ENCODE results near the gene ARHGAP26.
"Not testable (repeated sequence)": the region's sequence is repeated elsewhere in the genome, so short reads cannot be mapped to it uniquely, and the experiment has no call there.

Gene ARHGAP26

GRCh38 chr5:143196601-143197259 lies 426.6 kb downstream of the ARHGAP26 start:
- no peak for DNase-seq (ENCODE audit: low read depth in 2 of 3, low spot score in 2 of 3)

GRCh38 chr5:143197260-143197656 lies 427.1 kb downstream of the ARHGAP26 start:
- no peak for DNase-seq (ENCODE audit: low read depth in 2 of 3, low spot score in 2 of 3)

DNA sequence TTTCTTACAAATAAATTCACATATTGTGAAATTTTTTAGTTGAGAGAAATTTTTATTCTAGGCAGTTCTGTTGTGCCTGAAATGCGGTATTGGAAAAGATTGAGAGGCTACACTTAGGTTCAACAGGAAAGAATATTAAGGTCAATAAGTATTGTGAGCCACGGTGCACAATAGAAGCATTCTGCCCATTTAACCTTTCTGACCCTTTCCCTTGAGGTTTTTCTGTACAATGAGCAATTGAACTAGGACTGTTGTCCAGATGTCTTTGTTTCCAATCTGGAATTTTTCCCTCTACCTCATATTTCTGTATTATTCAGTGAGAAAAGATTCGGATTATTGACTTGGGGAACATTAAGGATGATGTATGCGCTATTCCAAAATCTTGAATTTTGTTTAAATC lies 428.2 kb downstream of the ARHGAP26 start:
- DNase-seq (ENCODE audit: low read depth in 2 of 3, low spot score in 2 of 3) = no peak

DNA sequence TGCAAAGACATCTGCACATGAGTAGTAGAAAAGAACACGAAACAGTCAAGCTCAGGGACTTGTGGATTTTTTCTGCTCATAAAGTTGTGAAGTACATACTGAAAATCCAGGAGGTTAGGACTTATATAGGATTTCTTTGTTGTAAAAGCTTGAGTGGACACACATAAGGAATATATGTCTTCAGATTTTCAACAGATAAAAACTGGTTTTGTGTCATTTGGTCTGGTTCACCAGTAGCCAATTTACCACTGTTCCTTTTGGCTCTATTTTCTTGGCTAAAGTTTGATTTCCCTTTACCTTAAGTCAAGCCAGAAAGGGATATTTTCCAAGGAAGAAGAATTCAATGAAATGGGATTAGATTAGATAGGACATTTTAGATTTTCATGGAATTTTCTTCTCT lies 429.0 kb downstream of the ARHGAP26 start:
- DNase-seq (ENCODE audit: low read depth in 2 of 3, low spot score in 2 of 3) = no peak

DNA sequence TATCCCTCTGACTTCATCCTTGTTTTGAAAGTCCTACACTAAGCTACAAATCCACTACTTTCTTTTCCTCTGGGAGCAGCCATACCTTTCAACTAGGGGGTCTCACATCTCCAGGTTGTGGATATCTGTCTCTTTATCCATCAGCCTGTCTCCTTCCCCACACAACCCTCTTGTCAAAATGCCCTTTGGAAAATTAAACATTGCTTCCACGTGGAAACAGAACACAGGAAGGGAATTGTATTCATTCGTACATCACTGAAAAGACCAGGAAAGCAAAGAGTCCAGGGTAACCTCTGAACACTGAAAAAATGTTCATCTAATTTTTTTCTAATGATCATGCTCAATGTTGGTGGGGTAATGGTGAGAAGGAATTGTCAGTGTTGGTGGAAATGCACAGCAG lies 429.7 kb downstream of the ARHGAP26 start:
- DNase-seq (ENCODE audit: low read depth in 2 of 3, low spot score in 2 of 3) = no peak

DNA sequence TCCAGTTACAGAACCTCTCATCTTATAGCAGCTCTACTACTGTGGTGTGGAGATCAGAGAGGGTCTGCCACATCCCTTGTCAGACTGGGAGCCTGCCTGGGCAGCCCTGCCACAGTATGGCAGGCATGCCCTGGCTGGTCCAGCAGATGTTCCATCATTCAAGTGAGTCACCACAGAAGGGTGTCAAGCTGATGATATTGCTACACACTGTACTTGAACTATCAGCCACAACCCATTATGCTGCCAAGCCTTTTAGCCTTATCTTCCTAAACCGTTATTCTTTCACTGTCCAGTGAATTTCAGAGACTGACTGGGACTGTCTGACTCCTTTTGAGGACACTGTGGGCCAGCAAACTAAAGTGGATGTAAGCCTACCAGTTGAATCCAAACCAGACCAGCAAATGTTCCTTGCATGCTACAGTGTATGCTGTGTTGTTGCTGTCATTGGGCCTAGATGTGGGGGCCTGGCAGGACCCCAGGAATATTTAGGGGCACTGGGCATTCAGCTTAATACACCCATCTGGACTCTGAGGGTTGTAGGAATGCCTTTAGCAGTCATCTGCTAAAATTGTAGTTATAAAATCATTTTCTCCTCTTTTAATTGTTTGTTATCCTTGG lies 430.7 kb downstream of the ARHGAP26 start:
- DNase-seq (ENCODE audit: low read depth in 2 of 3, low spot score in 2 of 3) = no peak

GRCh38 chr5:143201589-143201988 lies 431.4 kb downstream of the ARHGAP26 start:
- no peak for DNase-seq (ENCODE audit: low read depth in 2 of 3, low spot score in 2 of 3)

DNA sequence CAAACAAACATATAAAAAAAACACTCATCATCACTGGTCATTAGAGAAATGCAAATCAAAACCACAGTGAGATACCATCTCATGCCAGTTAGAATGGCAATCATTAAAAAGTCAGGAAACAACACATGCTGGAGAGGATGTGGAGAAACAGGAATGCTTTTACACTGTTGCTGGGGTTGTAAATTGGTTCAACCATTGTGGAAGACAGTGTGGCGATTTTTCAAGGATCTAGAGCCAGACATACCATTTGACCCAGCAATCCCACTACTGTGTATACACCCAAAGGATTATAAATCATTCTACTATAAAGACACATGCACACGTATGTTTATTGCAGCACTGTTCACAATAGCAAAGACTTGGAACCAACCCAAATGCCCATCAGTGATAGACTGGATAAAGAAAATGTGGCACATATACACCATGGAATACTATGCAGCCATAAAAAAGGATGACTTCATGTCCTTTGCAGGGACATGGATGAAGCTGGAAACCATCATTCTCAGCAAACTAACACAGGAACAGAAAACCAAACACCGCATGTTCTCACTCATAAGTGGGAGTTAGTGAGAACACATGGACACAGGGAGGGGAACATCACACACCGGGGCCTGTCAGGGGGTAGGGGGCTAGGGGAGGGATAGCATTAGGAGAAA lies 433.3 kb downstream of the ARHGAP26 start:
- DNase-seq (ENCODE audit: low read depth in 2 of 3, low spot score in 2 of 3) = not testable (repeated sequence)

- DNase-seq (ENCODE audit: low read depth in 2 of 3, low spot score in 2 of 3) = no peak
Observed at GRCh38 chr5:143204474-143205246, 434.5 kb downstream of the ARHGAP26 start.

DNA sequence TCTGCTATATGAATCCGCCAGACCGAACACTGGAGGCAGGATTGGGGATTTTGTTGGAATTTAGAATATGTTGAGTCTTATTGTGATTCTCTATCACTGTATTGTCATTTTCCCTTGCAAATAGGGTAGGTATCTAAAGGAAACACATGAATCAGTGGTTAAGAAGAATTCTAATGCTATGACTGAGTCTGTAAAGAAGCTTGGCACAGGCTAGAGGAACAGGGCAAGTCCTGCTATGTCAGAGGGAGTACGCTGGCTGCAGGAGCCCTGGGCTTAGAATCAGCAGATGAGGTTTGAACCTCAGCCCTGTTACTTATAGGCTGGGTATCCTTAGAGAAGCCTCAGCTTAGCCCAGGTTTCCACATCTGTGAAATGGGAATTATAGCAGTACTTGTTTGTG lies 435.2 kb downstream of the ARHGAP26 start:
- no peak for DNase-seq (ENCODE audit: low read depth in 2 of 3, low spot score in 2 of 3)

- DNase-seq (ENCODE audit: low read depth in 2 of 3, low spot score in 2 of 3) = no peak
Observed at GRCh38 chr5:143205883-143206195, 435.7 kb downstream of the ARHGAP26 start.

- DNase-seq (ENCODE audit: low read depth in 2 of 3, low spot score in 2 of 3) = no peak
Observed at GRCh38 chr5:143206196-143207053, 436.2 kb downstream of the ARHGAP26 start.

DNA sequence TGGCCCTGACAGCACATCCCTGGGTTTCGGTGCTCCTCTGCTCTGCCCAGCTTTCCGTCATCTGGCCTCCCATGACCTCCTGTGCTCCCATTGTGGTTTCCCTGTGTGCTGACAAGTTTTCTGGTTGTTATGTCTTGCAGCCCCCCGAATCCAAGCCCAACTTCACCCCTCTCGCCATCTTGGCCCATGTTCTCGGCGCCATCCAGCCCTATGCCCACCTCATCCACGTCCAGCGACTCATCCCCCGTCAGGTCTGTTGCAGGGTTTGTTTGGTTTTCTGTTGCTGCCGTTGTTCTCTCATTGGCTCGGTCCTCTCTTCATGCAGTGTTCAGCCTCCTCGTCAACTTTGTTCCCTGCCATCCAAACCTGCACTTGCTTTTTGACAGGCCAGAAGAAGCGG lies 436.9 kb downstream of the ARHGAP26 start:
- no peak for DNase-seq (ENCODE audit: low read depth in 2 of 3, low spot score in 2 of 3)

DNA sequence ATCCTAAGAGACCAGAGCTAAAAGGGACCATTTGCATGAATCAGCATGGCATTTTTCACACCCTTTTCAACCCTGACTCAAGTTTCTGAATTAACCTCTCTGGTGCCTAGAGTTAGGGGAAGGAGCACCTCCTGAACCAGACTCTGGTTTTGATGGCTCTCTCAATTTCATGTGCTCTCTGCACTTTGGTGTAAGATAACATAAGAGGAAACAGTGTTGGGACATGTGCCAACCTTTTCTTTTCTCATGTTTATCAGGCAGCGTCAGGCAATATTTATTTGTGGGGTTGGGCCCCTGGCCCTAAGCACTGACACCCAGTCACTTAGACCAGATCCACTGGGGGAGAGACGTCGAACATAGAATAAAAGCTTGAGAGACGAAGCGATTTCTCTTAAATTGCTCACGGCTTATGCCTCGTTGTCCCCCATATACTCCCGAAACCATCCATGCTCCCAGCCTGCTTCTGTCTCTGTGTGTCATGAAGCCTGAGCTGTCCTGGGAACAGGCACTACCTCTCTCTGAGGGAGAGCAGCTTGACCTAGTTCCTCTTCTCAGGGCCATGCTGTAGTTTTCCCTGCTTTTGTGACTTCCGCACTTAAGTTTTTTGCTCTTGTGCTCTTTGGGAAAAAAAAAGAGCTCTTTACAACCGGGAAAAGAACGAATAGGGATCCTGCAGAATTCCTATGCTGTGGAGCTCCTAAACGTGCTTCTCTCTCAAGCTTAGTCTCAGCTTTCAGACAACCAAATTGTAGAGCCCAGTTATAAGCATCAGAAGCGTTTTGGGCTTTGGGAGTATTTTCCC lies 437.6 kb downstream of the ARHGAP26 start:
- no peak for DNase-seq (ENCODE audit: low read depth in 2 of 3, low spot score in 2 of 3)

GRCh38 chr5:143208365-143208641 lies 438.1 kb downstream of the ARHGAP26 start:
- no peak for DNase-seq (ENCODE audit: low read depth in 2 of 3, low spot score in 2 of 3)

- DNase-seq (ENCODE audit: low read depth in 2 of 3, low spot score in 2 of 3) = no peak
Observed at GRCh38 chr5:143208781-143209510, 438.8 kb downstream of the ARHGAP26 start.

DNA sequence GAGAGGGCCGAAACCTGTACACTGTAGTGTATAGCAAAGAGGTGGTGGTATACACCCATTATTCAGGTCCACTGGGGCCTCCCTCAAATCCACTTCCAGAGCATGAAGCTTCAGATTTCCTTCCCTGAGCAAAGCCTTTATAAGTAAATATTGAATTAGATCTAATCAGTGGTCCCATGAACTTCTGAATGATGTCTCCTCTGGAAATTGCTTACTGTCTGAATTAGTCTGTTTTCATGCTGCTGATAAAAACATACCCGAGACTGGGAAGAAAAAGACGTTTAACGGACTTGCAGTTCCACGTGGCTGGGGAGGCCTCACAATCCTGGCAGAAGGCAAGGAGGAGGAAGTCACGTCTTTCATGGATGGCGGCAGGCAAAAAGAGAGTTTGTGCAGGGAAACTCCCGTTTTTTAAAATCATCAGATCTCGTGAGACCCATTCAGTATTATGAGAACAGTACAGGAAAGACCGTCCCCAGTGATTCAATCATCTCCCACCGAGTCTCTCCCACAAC lies 439.8 kb downstream of the ARHGAP26 start:
- DNase-seq (ENCODE audit: low read depth in 2 of 3, low spot score in 2 of 3) = no peak

DNA sequence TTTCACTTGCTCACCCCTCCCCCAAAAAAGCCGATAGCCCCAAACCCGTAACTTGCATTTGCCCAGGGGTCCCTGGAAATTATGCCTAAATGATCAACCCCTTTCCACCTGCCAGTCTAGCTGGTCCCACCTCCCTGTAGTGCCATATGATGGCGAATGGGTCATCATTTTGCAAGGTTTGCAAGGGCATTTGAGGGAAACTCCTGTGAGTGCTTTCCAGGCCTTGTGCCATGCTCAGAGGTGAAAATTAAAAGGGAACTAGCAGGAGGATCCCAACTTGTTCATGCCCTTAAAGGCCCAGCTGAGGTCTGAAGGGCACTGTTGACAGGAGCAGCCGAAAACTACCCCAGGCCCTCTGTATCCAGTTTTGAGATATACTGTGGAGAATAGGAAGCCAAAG lies 440.4 kb downstream of the ARHGAP26 start:
- DNase-seq (ENCODE audit: low read depth in 2 of 3, low spot score in 2 of 3) = no peak

GRCh38 chr5:143212261-143212660 lies 442.1 kb downstream of the ARHGAP26 start:
- no peak for DNase-seq (ENCODE audit: low read depth in 2 of 3, low spot score in 2 of 3)

Data from activated CD8-positive, alpha-beta memory T cell treated with anti-CD3 and anti-CD28 coated beads for 48 hours (primary cell).